ENCODE data around the gene AK2. TPM values are rescaled to one million over a fixed set of nuclear protein-coding genes. Genes with fewer than 3 reads are reported as not detected.

Gene AK2
- total and polyA plus RNA-seq, 10 of the 15 experiments (the other 5 are each of a cell fraction or from before 2014, with no cell fraction given), result 52.3 to 500 (median 278) TPM

DNA sequence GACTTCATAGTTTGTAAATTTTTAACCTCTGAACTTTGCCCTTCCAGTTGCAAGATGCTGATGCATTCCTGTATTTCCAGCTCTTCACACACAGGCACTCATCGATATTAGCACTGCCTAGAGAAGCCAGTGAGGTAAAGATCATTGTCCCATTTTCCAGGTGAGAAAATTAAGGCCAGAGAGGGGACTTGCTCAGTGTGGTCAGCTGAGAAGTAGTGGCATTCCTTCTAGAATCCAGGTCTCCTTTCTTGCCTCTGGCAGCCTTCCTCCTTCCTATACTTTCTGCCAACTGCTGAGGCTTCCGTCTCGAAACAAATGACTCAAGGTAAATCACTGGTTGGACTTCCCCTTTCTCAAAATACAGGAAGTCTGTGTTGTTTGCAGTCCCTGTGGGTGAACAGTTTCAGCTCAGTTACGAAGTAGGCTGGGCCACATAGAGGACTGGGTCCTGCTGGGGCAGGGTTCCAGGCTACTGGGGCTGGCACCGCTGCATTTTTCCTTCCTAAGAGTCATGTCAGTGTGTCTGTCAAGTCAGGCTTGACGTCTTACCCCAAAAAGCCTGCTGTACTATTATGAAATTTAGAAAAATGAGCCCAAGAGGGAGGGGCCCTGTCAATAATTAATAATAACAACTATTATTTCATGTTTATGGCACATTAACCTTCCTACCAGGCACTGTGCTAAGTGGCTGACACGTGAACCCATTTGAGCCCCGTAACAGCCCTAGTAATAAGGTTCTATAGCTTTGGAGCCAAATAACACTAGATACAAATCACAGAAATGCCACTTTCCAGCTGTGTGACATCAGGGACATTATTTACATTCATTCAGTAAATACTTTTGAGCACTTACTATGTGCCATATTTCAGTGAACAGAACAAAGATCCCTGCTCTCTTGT lies 55.4 kb downstream of the AK2 start (continued):
- TF ChIP-seq, protein P1, sequence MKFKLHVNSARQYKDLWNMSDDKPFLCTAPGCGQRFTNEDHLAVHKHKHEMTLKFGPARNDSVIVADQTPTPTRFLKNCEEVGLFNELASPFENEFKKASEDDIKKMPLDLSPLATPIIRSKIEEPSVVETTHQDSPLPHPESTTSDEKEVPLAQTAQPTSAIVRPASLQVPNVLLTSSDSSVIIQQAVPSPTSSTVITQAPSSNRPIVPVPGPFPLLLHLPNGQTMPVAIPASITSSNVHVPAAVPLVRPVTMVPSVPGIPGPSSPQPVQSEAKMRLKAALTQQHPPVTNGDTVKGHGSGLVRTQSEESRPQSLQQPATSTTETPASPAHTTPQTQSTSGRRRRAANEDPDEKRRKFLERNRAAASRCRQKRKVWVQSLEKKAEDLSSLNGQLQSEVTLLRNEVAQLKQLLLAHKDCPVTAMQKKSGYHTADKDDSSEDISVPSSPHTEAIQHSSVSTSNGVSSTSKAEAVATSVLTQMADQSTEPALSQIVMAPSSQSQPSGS (IDR thresholded peaks at IDR 0.05; ENCODE audit: low read length), result peak; percentile 81; the same call in 1 of the 2 replicates
- TF ChIP-seq RAD51 (IDR thresholded peaks at IDR 0.05) (peak; percentile 29; the same call in 1 of the 2 replicates), ATF7 (IDR thresholded peaks at IDR 0.05; ENCODE audit: low read depth) (peak; percentile 92), CREB1 (IDR thresholded peaks at IDR 0.05; ENCODE audit: low read depth) (peak; percentile 65; the same call in 1 of the 2 replicates), MXI1 (IDR thresholded peaks at IDR 0.05; ENCODE audit: low read depth, low read length) (peak; percentile 33; the same call in 1 of the 2 replicates), TCF3 (IDR thresholded peaks at IDR 0.05; ENCODE audit: borderline replicate concordance, insufficient read depth, low read depth, low read length) (0 out of 2 replicates have a peak, but pooled peaks have one; percentile 33), DPF2 (IDR thresholded peaks at IDR 0.05) (peak; percentile 94), POLR2AphosphoS5 (IDR thresholded peaks at IDR 0.05; ENCODE audit: low read length) (peak; percentile 91), EGR1 (IDR thresholded peaks at IDR 0.05; ENCODE audit: borderline replicate concordance in 1 of 2, low read depth in 2 of 2, low read length in 2 of 2) (no peak; a peak in 1 of 3 replicates), ZNF24 (IDR thresholded peaks at IDR 0.05) (no peak), JUNB (IDR thresholded peaks at IDR 0.05) (peak; percentile 66), NFXL1 (IDR thresholded peaks at IDR 0.05; ENCODE audit: borderline replicate concordance) (no peak), POU2F2 (IDR thresholded peaks at IDR 0.05; ENCODE audit: borderline replicate concordance, low read depth, low read length) (0 out of 3 replicates have a peak, but pooled peaks have one; percentile 69), JUND (IDR thresholded peaks at IDR 0.05; ENCODE audit: low read depth, low read length) (peak; percentile 48; the same call in 1 of the 2 replicates), TAF1 (IDR thresholded peaks at IDR 0.05; ENCODE audit: borderline replicate concordance, low read depth, low read length) (peak; percentile 74)
- TF ChIP-seq, protein P2, sequence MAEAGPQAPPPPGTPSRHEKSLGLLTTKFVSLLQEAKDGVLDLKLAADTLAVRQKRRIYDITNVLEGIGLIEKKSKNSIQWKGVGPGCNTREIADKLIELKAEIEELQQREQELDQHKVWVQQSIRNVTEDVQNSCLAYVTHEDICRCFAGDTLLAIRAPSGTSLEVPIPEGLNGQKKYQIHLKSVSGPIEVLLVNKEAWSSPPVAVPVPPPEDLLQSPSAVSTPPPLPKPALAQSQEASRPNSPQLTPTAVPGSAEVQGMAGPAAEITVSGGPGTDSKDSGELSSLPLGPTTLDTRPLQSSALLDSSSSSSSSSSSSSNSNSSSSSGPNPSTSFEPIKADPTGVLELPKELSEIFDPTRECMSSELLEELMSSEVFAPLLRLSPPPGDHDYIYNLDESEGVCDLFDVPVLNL (IDR thresholded peaks at IDR 0.05; ENCODE audit: low read depth, low read length), result no peak
- TF ChIP-seq, protein P3, sequence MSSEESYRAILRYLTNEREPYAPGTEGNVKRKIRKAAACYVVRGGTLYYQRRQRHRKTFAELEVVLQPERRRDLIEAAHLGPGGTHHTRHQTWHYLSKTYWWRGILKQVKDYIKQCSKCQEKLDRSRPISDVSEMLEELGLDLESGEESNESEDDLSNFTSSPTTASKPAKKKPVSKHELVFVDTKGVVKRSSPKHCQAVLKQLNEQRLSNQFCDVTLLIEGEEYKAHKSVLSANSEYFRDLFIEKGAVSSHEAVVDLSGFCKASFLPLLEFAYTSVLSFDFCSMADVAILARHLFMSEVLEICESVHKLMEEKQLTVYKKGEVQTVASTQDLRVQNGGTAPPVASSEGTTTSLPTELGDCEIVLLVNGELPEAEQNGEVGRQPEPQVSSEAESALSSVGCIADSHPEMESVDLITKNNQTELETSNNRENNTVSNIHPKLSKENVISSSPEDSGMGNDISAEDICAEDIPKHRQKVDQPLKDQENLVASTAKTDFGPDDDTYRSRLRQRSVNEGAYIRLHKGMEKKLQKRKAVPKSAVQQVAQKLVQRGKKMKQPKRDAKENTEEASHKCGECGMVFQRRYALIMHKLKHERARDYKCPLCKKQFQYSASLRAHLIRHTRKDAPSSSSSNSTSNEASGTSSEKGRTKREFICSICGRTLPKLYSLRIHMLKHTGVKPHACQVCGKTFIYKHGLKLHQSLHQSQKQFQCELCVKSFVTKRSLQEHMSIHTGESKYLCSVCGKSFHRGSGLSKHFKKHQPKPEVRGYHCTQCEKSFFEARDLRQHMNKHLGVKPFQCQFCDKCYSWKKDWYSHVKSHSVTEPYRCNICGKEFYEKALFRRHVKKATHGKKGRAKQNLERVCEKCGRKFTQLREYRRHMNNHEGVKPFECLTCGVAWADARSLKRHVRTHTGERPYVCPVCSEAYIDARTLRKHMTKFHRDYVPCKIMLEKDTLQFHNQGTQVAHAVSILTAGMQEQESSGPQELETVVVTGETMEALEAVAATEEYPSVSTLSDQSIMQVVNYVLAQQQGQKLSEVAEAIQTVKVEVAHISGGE (CRISPR knock-in tag; IDR thresholded peaks at IDR 0.05), result no peak
- TF ChIP-seq, protein P4, sequence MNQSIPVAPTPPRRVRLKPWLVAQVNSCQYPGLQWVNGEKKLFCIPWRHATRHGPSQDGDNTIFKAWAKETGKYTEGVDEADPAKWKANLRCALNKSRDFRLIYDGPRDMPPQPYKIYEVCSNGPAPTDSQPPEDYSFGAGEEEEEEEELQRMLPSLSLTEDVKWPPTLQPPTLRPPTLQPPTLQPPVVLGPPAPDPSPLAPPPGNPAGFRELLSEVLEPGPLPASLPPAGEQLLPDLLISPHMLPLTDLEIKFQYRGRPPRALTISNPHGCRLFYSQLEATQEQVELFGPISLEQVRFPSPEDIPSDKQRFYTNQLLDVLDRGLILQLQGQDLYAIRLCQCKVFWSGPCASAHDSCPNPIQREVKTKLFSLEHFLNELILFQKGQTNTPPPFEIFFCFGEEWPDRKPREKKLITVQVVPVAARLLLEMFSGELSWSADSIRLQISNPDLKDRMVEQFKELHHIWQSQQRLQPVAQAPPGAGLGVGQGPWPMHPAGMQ (IDR thresholded peaks at IDR 0.05; ENCODE audit: borderline replicate concordance), result no peak
